Activated CD8-positive, alpha-beta T cell treated with anti-CD3 and anti-CD28 coated beads, Interleukin-2, amount 10 ng/mL, durations not matched to agents 7 days and 5 days (primary cell): ENCODE measurements around the gene TNFAIP8L1. TPM values are rescaled to one million over a fixed set of nuclear protein-coding genes. Genes with fewer than 3 reads are reported as not detected.
A peak's percentile ranks its signal among the peaks of the same experiment; 100 is the strongest.

Experiments used
- ATAC-seq: fragments of 150-1000 bp; cut with Tn5 transposase; one replicate; pipeline ENCODE4 v1.10.0; 2021; ENCODE audit warnings: moderate library complexity
- CTCF ChIA-PET: fragments of 350-600 bp; sonication (Branson Sonifier 250); formaldehyde crosslinking; loops from one replicate; lab custom pipeline; 2021; ENCODE audit warnings: antibody characterized with exemption; lab: Charles Lee
- POLR2A ChIA-PET: fragments of 350-600 bp; sonication (Branson Sonifier 250); formaldehyde crosslinking; loops from one replicate; lab custom pipeline; 2021; ENCODE audit warnings: antibody characterized with exemption; lab: Charles Lee
- DNase-seq: peaks from one replicate; pipeline ENCODE4 v3.0.0-alpha.2; 2020
- H3K27ac Mint-ChIP-seq: one replicate; pipeline ENCODE4 v1.8.0; 2021; ENCODE audit warnings: mild to moderate bottlenecking, mixed read lengths
- H3K27me3 Mint-ChIP-seq: one replicate; pipeline ENCODE4 v1.8.0; 2021; ENCODE audit warnings: low read depth, mixed read lengths
- H3K36me3 Mint-ChIP-seq: one replicate; pipeline ENCODE4 v1.8.0; 2021; ENCODE audit warnings: low read depth, mixed read lengths
- H3K4me1 Mint-ChIP-seq: one replicate; pipeline ENCODE4 v1.8.0; 2021; ENCODE audit warnings: low read depth, mixed read lengths
- H3K4me3 Mint-ChIP-seq: one replicate; pipeline ENCODE4 v1.8.0; 2021; ENCODE audit warnings: mild to moderate bottlenecking, mixed read lengths
- H3K9me3 Mint-ChIP-seq: one replicate; pipeline ENCODE4 v1.8.0; 2022; ENCODE audit warnings: mixed read lengths; ENCODE audit not compliant: insufficient read depth
- total RNA-seq, 2 experiments: library from RNA; stranded (reverse); gene quantifications; one replicate each; pipeline ENCODE4 v1.2.3, GENCODE V29; 2021

TNFAIP8L1 gene
- total RNA-seq, 2 experiments from 2014 or later, result 19.4 to 20.2 TPM

DNA sequence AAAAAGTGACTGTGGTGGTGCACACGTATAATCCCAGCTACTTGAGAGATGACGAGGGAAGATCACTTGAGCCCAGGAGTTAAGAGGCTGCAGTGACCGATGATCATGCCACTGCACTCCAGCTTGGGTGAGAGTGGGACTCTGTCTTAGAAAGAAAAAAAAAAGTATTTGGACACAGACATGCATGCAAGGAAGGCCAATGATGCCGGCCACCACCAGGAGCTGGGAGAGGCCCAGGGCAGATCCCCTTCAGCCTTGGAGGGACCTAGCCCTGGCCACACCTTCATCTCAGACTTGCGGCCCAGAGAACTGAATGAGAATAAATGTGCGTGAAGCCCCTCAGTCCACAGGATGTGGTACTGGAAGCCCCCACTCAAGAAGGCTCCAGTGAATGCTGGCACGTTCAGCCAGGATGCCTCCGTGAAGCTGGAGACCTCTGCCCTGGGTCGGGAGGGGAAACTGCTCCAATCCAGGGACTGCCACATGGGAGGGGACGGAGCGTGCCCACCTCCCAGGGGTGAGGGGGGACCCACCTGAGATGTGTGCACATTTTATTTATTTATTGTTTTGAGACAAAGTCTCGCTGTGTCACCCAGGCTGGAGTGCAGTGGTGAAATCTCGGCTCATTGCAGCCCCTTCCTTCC is 14.6 kb downstream of the TNFAIP8L1 start:
- H3K27me3 Mint-ChIP-seq, result no peaks in the 10 kb centered on the region
- peaks cover 8% of the 10 kb centered on the region for H3K4me1 Mint-ChIP-seq
- ChIA-PET POLR2A (interaction anchor here (0.6 kb wide), 1 partner anchor 14 kb away, joined by 3 read pairs; no protein-coding TSS in a partner anchor), CTCF (interaction anchor here (1.6 kb wide), 1 partner anchor 17 kb away, joined by 3 read pairs; no protein-coding TSS in a partner anchor)
- H3K27ac Mint-ChIP-seq, result no peak overlapping the region
- H3K36me3 Mint-ChIP-seq, result peaks cover 12% of the 10 kb centered on the region
- ATAC-seq (no peak), DNase-seq (no peak)
- no peak overlapping the region for H3K4me3 Mint-ChIP-seq
- no peaks in the 10 kb centered on the region for H3K9me3 Mint-ChIP-seq

GRCh38 chr19:4654437-4655361 is 15.4 kb downstream of the TNFAIP8L1 start:
- peaks cover 5% of the 10 kb centered on the region for H3K4me1 Mint-ChIP-seq
- POLR2A ChIA-PET, result interaction anchor here (0.6 kb wide), 1 partner anchor 14 kb away, joined by 3 read pairs; no protein-coding TSS in a partner anchor
- no peaks in the 10 kb centered on the region for H3K27me3 Mint-ChIP-seq
- no peak for ATAC-seq
- H3K36me3 Mint-ChIP-seq, result peaks cover 17% of the 10 kb centered on the region
- CTCF ChIA-PET, result interaction anchor here (1.6 kb wide), 1 partner anchor 18 kb away, joined by 3 read pairs; no protein-coding TSS in a partner anchor
- no peak for DNase-seq
- no peaks in the 10 kb centered on the region for H3K9me3 Mint-ChIP-seq
- no peak overlapping the region for H3K4me3 Mint-ChIP-seq
- H3K27ac Mint-ChIP-seq, result no peak overlapping the region

DNA sequence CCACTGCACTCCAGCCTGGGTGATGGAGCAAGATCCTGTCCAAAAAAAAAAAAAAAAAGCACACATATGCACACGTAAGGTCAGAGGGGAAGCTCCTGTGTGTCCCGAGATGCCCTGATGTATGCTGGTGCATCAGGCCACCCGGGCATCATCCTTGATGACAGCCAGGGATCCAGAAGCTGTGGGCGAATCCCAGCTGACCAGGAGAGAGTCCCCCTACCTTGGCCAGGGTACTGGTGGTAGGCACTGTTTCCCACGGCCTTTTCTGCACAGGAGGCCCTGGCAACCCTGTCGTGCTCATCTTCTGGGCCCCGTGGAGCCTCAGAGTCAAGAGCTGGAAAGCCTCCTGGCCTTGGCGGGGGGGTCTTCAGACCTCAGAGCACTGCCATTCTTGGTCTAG is 16.8 kb downstream of the TNFAIP8L1 start:
- ChIA-PET CTCF (no interaction called here), POLR2A (no interaction called here)
- Mint-ChIP-seq H3K27me3 (no peaks in the 10 kb centered on the region), H3K27ac (no peak overlapping the region), H3K36me3 (peaks cover 20% of the 10 kb centered on the region), H3K4me1 (peaks cover 5% of the 10 kb centered on the region), H3K4me3 (no peak overlapping the region), H3K9me3 (no peaks in the 10 kb centered on the region)
- ATAC-seq (no peak), DNase-seq (no peak)

GRCh38 chr19:4657262-4657661 is 17.9 kb downstream of the TNFAIP8L1 start:
- Mint-ChIP-seq H3K27me3 (no peaks in the 10 kb centered on the region), H3K27ac (no peak overlapping the region), H3K36me3 (peaks cover 24% of the 10 kb centered on the region), H3K4me3 (no peak overlapping the region), H3K4me1 (peaks cover 8% of the 10 kb centered on the region), H3K9me3 (no peaks in the 10 kb centered on the region)
- DNase-seq, result no peak
- ChIA-PET POLR2A (no interaction called here), CTCF (no interaction called here)
- ATAC-seq, result no peak

- Mint-ChIP-seq H3K27me3 (no peaks in the 10 kb centered on the region), H3K27ac (no peak overlapping the region), H3K36me3 (peaks cover 25% of the 10 kb centered on the region), H3K4me1 (peaks cover 8% of the 10 kb centered on the region), H3K9me3 (no peaks in the 10 kb centered on the region), H3K4me3 (no peak overlapping the region)
- POLR2A ChIA-PET, result no interaction called here
- ATAC-seq (no peak), DNase-seq (no peak)
- CTCF ChIA-PET, result no interaction called here
Observed at GRCh38 chr19:4657835-4658234, 18.5 kb downstream of the TNFAIP8L1 start.

DNA sequence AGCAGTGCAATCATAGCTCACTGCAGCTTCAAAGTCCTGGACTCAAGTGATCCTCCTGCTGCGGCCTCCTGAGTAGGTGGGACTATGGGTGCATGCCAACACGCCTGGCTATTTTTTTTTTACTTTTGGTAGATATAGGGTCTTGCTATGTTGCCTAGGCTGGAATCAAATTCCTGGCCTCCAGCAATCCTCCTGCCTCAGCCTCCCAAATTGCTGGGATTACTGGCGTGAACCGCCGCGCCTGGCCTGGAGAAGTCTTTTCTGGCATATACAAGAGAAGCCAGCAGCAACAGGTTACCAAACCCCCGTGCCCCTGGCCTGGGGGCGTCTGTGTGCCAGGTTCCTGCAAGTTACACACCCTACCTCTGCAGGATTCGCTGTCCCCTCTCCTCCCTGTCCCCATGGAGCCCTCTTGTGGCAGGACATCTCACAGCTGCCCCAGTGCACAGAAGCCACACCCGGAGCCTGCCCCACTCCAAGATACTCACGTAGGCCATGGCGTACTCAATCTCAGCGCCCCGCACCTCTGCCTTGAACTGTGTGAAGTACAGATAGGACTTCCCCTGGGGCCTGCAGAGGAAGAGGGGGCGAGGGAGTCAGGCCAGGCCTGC is 21.0 kb downstream of the TNFAIP8L1 start:
- Mint-ChIP-seq H3K4me3 (no peak overlapping the region), H3K27ac (no peak overlapping the region), H3K36me3 (peaks cover 16% of the 10 kb centered on the region), H3K27me3 (no peaks in the 10 kb centered on the region), H3K9me3 (no peaks in the 10 kb centered on the region), H3K4me1 (peaks cover 12% of the 10 kb centered on the region)
- ChIA-PET CTCF (interaction anchor here (1.8 kb wide), 2 partner anchors 19 to 24 kb away, joined by 5 to 7 read pairs; no protein-coding TSS in a partner anchor), POLR2A (no interaction called here)
- peak; percentile 49 for ATAC-seq
- peak; percentile 44 for DNase-seq

- H3K4me1 Mint-ChIP-seq, result peaks cover 16% of the 10 kb centered on the region
- H3K27me3 Mint-ChIP-seq, result no peaks in the 10 kb centered on the region
- CTCF ChIA-PET, result no interaction called here
- DNase-seq (no peak), ATAC-seq (no peak)
- no peaks in the 10 kb centered on the region for H3K9me3 Mint-ChIP-seq
- peak overlapping the region; percentile 16 for H3K27ac Mint-ChIP-seq
- H3K36me3 Mint-ChIP-seq, result peaks cover 17% of the 10 kb centered on the region
- POLR2A ChIA-PET, result no interaction called here
- no peak overlapping the region for H3K4me3 Mint-ChIP-seq
Observed at GRCh38 chr19:4660993-4661392, 21.7 kb downstream of the TNFAIP8L1 start.

- no peak overlapping the region for H3K4me3 Mint-ChIP-seq
- no peaks in the 10 kb centered on the region for H3K27me3 Mint-ChIP-seq
- H3K27ac Mint-ChIP-seq, result peak overlapping the region; percentile 20
- no peak for ATAC-seq
- POLR2A ChIA-PET, result interaction anchor here (0.5 kb wide), 1 partner anchor 826 kb away, joined by 3 read pairs; no protein-coding TSS in a partner anchor
- peaks cover 19% of the 10 kb centered on the region for H3K36me3 Mint-ChIP-seq
- no peaks in the 10 kb centered on the region for H3K9me3 Mint-ChIP-seq
- H3K4me1 Mint-ChIP-seq, result peaks cover 16% of the 10 kb centered on the region
- DNase-seq, result no peak
- CTCF ChIA-PET, result no interaction called here
Observed at GRCh38 chr19:4662020-4662695, 22.8 kb downstream of the TNFAIP8L1 start.

DNA sequence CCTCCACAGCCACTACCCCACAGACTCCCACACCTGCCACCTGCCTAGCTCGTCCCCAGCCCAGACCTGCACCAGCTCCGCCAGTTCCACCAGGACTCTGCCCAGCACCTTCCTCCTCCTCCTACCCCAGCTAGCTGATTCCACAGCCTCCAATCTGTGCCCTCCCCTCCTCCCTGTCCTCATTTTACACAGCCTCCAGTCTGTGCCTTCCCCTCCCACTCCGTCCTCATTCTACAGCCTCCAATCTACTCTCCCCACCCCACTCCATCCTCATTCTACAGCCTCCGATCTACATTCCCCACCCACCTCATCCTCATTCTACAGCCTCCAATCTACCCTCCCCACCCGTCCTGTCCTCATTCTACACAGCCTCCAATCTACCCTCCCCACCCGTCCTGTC is 23.5 kb downstream of the TNFAIP8L1 start:
- ChIA-PET CTCF (no interaction called here), POLR2A (no interaction called here)
- Mint-ChIP-seq H3K27me3 (no peaks in the 10 kb centered on the region), H3K27ac (peak overlapping the region; percentile 20), H3K36me3 (peaks cover 24% of the 10 kb centered on the region), H3K9me3 (no peaks in the 10 kb centered on the region), H3K4me1 (peaks cover 16% of the 10 kb centered on the region), H3K4me3 (no peak overlapping the region)
- no peak for DNase-seq
- ATAC-seq, result no peak

- ChIA-PET CTCF (no interaction called here), POLR2A (no interaction called here)
- H3K36me3 Mint-ChIP-seq, result peaks cover 32% of the 10 kb centered on the region
- DNase-seq, result no peak
- no peak overlapping the region for H3K4me3 Mint-ChIP-seq
- no peaks in the 10 kb centered on the region for H3K9me3 Mint-ChIP-seq
- H3K27me3 Mint-ChIP-seq, result no peaks in the 10 kb centered on the region
- H3K27ac Mint-ChIP-seq, result no peak overlapping the region
- H3K4me1 Mint-ChIP-seq, result peaks cover 29% of the 10 kb centered on the region
- no peak for ATAC-seq
Observed at GRCh38 chr19:4664642-4665041, 25.3 kb downstream of the TNFAIP8L1 start.
